HEK293 (cell line): ENCODE measurements around the gene BACH2.

ENCODE experiments used
- CTCF ChIA-PET: fragments of 350-600 bp; formaldehyde crosslinking; extraction: SDS; loops from one replicate; lab custom pipeline; 2021; ENCODE audit warnings: antibody characterized with exemption; lab: Yijun Ruan, JAX
- POLR2A ChIA-PET: fragments of 300-600 bp; formaldehyde crosslinking; extraction: SDS; loops from one replicate; lab custom pipeline; 2020; ENCODE audit warnings: antibody characterized with exemption, inconsistent platforms; lab: Yijun Ruan, JAX
- H3K27ac ChIP-seq: fragments of 200-500 bp; sonication (Bioruptor generic); 2 replicates; pipeline ENCODE4 v1.5.1; 2014; ENCODE audit warnings: low read depth, low read length, control low read depth, inconsistent platforms; ENCODE audit errors: extremely low read depth
- H3K36me3 ChIP-seq, 2 experiments: fragments of 200-500 bp in 1 of 2; sonication (Bioruptor generic) in 1 of 2; 1 replicate in 1 of 2; 2 replicates in 1 of 2; pipeline ENCODE4 v1.5.1; 2014 to 2017; ENCODE audit warnings: inconsistent platforms in 2 of 2, low read length in 2 of 2; ENCODE audit not compliant: control insufficient read depth in 2 of 2, insufficient read depth in 1 of 2
- H3K4me1 ChIP-seq: fragments of 200-500 bp; sonication (Bioruptor generic); 2 replicates; pipeline ENCODE4 v1.5.1; 2014; ENCODE audit warnings: mild to moderate bottlenecking, low read length, inconsistent platforms; ENCODE audit not compliant: control insufficient read depth, insufficient read depth
- H3K4me3 ChIP-seq: 2 replicates; pipeline ENCODE4 v1.5.1; 2011; ENCODE audit warnings: low read depth, mild to moderate bottlenecking, control low read depth, low read length, moderate library complexity
- H3K9me3 ChIP-seq: fragments of 200-500 bp; sonication (Bioruptor generic); 2 replicates; pipeline ENCODE4 v1.5.1; 2014; ENCODE audit warnings: low read depth, low read length, inconsistent platforms; ENCODE audit not compliant: control insufficient read depth, insufficient read depth
- BCL11B ChIP-seq: fragments of 450-650 bp; formaldehyde crosslinking; IDR thresholded peaks from 2 replicates; pipeline ENCODE4 v1.5.1; 2016; ENCODE audit warnings: low read depth, missing biosample characterization, missing genetic modification characterization
- RBAK ChIP-seq: fragments of 450-650 bp; formaldehyde crosslinking; IDR thresholded peaks from 2 replicates; pipeline ENCODE4 v1.5.1; 2016; ENCODE audit warnings: missing biosample characterization, missing genetic modification characterization
- REPIN1 ChIP-seq: fragments of 450-650 bp; formaldehyde crosslinking; IDR thresholded peaks from 2 replicates; pipeline ENCODE4 v1.5.1; 2017; ENCODE audit warnings: missing biosample characterization, missing genetic modification characterization, low read depth
- SP7 ChIP-seq: fragments of 450-650 bp; formaldehyde crosslinking; IDR thresholded peaks from 2 replicates; pipeline ENCODE4 v1.5.1; 2016; ENCODE audit warnings: missing biosample characterization, missing genetic modification characterization
- ZNF133 ChIP-seq: fragments of 450-650 bp; formaldehyde crosslinking; IDR thresholded peaks from 2 replicates; pipeline ENCODE4 v1.5.1; 2016; ENCODE audit warnings: missing biosample characterization, missing genetic modification characterization
- ZNF155 ChIP-seq: fragments of 450-650 bp; formaldehyde crosslinking; IDR thresholded peaks from 2 replicates; pipeline ENCODE4 v1.5.1; 2016; ENCODE audit warnings: missing biosample characterization, missing genetic modification characterization
- ZNF184 ChIP-seq: fragments of 450-650 bp; IDR thresholded peaks from 2 replicates; pipeline ENCODE4 v1.5.1; 2018; ENCODE audit warnings: missing biosample characterization, mild to moderate bottlenecking, missing genetic modification characterization
- ZNF311 ChIP-seq: fragments of 450-650 bp; formaldehyde crosslinking; IDR thresholded peaks from 2 replicates; pipeline ENCODE4 v1.5.1; 2017; ENCODE audit warnings: missing biosample characterization, missing genetic modification characterization, borderline replicate concordance
- ZNF423 ChIP-seq: fragments of 450-650 bp; formaldehyde crosslinking; IDR thresholded peaks from 2 replicates; pipeline ENCODE4 v1.5.1; 2016; ENCODE audit warnings: missing biosample characterization, missing genetic modification characterization
- ZNF544 ChIP-seq: fragments of 450-650 bp; formaldehyde crosslinking; IDR thresholded peaks from 2 replicates; pipeline ENCODE4 v1.5.0; 2017; ENCODE audit warnings: missing biosample characterization, missing genetic modification characterization
- ZNF621 ChIP-seq: fragments of 450-650 bp; formaldehyde crosslinking; IDR thresholded peaks from 2 replicates; pipeline ENCODE4 v1.5.1; 2017; ENCODE audit warnings: missing biosample characterization, missing genetic modification characterization
- ZNF629 ChIP-seq: fragments of 450-650 bp; formaldehyde crosslinking; IDR thresholded peaks from 2 replicates; pipeline ENCODE4 v1.5.1; 2017; ENCODE audit warnings: missing biosample characterization, missing genetic modification characterization
- ZNF654 ChIP-seq: fragments of 450-650 bp; formaldehyde crosslinking; IDR thresholded peaks from 2 replicates; pipeline ENCODE4 v1.5.1; 2016; ENCODE audit warnings: low read depth, missing biosample characterization, missing genetic modification characterization
- ZNF664 ChIP-seq: fragments of 450-650 bp; formaldehyde crosslinking; IDR thresholded peaks from 2 replicates; pipeline ENCODE4 v1.5.1; 2016; ENCODE audit warnings: missing biosample characterization, missing genetic modification characterization
- ZNF747 ChIP-seq: fragments of 450-650 bp; formaldehyde crosslinking; IDR thresholded peaks from 2 replicates; pipeline ENCODE4 v1.5.1; 2016; ENCODE audit warnings: missing biosample characterization, missing genetic modification characterization
- ZNF776 ChIP-seq: fragments of 450-650 bp; formaldehyde crosslinking; IDR thresholded peaks from 2 replicates; pipeline ENCODE4 v1.5.0; 2017; ENCODE audit warnings: missing biosample characterization, missing genetic modification characterization, borderline replicate concordance
- ZNF837 ChIP-seq: fragments of 450-650 bp; formaldehyde crosslinking; IDR thresholded peaks from 2 replicates; pipeline ENCODE4 v1.5.1; 2016; ENCODE audit warnings: missing biosample characterization, missing genetic modification characterization
- ZNF843 ChIP-seq: fragments of 450-650 bp; formaldehyde crosslinking; IDR thresholded peaks from 2 replicates; pipeline ENCODE4 v1.5.1; 2016; ENCODE audit warnings: missing biosample characterization, missing genetic modification characterization
- ZSCAN30 ChIP-seq: fragments of 450-650 bp; IDR thresholded peaks from 2 replicates; pipeline ENCODE4 v1.5.1; 2018; ENCODE audit warnings: missing biosample characterization, mild to moderate bottlenecking, missing genetic modification characterization, moderate library complexity
- TF ChIP-seq, protein P1 (sequence below): fragments of 450-650 bp; formaldehyde crosslinking; IDR thresholded peaks from 2 replicates; pipeline ENCODE4 v1.5.1; 2017; ENCODE audit warnings: missing biosample characterization, missing genetic modification characterization
- TF ChIP-seq, protein P2 (sequence below): fragments of 450-650 bp; formaldehyde crosslinking; IDR thresholded peaks from 2 replicates; pipeline ENCODE4 v1.5.1; 2016; ENCODE audit warnings: missing biosample characterization, missing genetic modification characterization
- TF ChIP-seq, protein P3 (sequence below): fragments of 450-650 bp; formaldehyde crosslinking; IDR thresholded peaks from 2 replicates; pipeline ENCODE4 v1.5.1; 2017; ENCODE audit warnings: missing biosample characterization, mild to moderate bottlenecking, missing genetic modification characterization, moderate library complexity
- TF ChIP-seq, protein P4 (sequence below): fragments of 450-650 bp; formaldehyde crosslinking; IDR thresholded peaks from 2 replicates; pipeline ENCODE4 v1.5.1; 2016; ENCODE audit warnings: missing biosample characterization, missing genetic modification characterization, borderline replicate concordance
- TF ChIP-seq, protein P5 (sequence below): fragments of 450-650 bp; formaldehyde crosslinking; IDR thresholded peaks from 2 replicates; pipeline ENCODE4 v1.5.1; 2017; ENCODE audit warnings: missing biosample characterization, missing genetic modification characterization

The BACH2 gene

DNA sequence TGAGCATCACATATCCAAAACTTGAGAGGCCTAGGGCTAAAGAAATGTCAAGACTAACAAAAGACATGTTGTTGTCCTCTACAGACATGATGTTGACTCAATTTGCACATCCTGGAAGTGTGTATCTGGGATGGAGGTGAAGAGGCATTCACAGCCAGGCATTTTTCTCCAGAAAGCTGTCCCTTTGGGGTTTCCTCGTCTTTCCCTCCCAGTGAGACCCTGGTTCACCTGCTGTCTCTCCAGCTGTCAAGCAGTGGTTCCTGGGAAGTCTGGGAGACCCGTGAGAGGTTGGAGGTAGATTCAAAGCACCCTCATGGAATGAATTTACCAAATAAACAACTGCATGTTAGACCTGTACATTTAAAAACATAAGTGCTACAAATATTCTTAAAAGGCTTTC lies 32.1 kb downstream of the BACH2 start:
- H3K36me3 ChIP-seq: no peaks in the 10 kb centered on the region
- no peak overlapping the region for H3K27ac ChIP-seq
- CTCF ChIA-PET: interaction anchor here (0.7 to 1.0 kb wide), 2 partner anchors 9 to 470 kb away, joined by 3 to 4 read pairs; no protein-coding TSS in a partner anchor
- H3K9me3 ChIP-seq: no peaks in the 10 kb centered on the region
- H3K4me3 ChIP-seq: no peak overlapping the region
- H3K4me1 ChIP-seq: peaks cover 4% of the 10 kb centered on the region; the same call in 1 of the 2 replicates
- TF ChIP-seq ZNF843 (tag by site-specific recombination) (no peak), BCL11B (tag by site-specific recombination) (no peak), ZNF664 (tag by site-specific recombination) (no peak), ZNF155 (tag by site-specific recombination) (no peak), ZNF621 (tag by site-specific recombination) (no peak), ZNF311 (tag by site-specific recombination) (no peak), ZNF629 (no peak), ZNF747 (tag by site-specific recombination) (no peak), SP7 (no peak), ZNF654 (no peak), ZNF776 (tag by site-specific recombination) (no peak), ZNF133 (no peak), ZSCAN30 (tag by site-specific recombination) (no peak), ZNF423 (tag by site-specific recombination) (no peak), ZNF544 (no peak), ZNF184 (tag by site-specific recombination) (no peak), REPIN1 (tag by site-specific recombination) (no peak)
- TF ChIP-seq, protein P1, sequence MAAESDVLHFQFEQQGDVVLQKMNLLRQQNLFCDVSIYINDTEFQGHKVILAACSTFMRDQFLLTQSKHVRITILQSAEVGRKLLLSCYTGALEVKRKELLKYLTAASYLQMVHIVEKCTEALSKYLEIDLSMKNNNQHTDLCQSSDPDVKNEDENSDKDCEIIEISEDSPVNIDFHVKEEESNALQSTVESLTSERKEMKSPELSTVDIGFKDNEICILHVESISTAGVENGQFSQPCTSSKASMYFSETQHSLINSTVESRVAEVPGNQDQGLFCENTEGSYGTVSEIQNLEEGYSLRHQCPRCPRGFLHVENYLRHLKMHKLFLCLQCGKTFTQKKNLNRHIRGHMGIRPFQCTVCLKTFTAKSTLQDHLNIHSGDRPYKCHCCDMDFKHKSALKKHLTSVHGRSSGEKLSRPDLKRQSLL (tag by site-specific recombination): no peak
- TF ChIP-seq, protein P2, sequence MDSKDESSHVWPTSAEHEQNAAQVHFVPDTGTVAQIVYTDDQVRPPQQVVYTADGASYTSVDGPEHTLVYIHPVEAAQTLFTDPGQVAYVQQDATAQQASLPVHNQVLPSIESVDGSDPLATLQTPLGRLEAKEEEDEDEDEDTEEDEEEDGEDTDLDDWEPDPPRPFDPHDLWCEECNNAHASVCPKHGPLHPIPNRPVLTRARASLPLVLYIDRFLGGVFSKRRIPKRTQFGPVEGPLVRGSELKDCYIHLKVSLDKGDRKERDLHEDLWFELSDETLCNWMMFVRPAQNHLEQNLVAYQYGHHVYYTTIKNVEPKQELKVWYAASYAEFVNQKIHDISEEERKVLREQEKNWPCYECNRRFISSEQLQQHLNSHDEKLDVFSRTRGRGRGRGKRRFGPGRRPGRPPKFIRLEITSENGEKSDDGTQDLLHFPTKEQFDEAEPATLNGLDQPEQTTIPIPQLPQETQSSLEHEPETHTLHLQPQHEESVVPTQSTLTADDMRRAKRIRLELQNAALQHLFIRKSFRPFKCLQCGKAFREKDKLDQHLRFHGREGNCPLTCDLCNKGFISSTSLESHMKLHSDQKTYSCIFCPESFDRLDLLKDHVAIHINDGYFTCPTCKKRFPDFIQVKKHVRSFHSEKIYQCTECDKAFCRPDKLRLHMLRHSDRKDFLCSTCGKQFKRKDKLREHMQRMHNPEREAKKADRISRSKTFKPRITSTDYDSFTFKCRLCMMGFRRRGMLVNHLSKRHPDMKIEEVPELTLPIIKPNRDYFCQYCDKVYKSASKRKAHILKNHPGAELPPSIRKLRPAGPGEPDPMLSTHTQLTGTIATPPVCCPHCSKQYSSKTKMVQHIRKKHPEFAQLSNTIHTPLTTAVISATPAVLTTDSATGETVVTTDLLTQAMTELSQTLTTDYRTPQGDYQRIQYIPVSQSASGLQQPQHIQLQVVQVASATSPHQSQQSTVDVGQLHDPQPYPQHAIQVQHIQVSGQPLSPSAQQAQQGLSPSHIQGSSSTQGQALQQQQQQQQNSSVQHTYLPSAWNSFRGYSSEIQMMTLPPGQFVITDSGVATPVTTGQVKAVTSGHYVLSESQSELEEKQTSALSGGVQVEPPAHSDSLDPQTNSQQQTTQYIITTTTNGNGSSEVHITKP (tag by site-specific recombination): no peak
- TF ChIP-seq, protein P3, sequence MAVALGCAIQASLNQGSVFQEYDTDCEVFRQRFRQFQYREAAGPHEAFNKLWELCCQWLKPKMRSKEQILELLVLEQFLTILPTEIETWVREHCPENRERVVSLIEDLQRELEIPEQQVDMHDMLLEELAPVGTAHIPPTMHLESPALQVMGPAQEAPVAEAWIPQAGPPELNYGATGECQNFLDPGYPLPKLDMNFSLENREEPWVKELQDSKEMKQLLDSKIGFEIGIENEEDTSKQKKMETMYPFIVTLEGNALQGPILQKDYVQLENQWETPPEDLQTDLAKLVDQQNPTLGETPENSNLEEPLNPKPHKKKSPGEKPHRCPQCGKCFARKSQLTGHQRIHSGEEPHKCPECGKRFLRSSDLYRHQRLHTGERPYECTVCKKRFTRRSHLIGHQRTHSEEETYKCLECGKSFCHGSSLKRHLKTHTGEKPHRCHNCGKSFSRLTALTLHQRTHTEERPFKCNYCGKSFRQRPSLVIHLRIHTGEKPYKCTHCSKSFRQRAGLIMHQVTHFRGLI (tag by site-specific recombination): no peak
- POLR2A ChIA-PET: no interaction called here

DNA sequence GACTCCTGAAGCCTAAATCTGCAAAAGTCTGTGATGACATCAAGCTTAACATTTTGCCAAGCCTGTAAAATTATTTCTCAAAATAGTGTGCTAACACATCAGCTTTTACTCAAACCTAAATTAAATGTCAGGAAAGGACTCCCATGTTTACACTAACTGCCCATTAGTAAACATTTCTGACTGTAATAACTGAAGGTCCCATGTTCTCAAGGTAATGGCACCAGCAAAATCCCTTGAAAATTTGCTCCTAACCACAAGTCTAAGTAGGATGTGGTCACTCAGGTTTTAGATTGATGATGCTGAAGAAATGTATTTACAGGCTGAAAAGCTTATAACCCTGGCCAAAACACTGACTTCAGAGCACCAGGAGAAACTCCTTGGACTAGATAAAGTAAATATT lies 33.0 kb downstream of the BACH2 start:
- Histone ChIP-seq H3K36me3 (no peaks in the 10 kb centered on the region), H3K4me3 (no peak overlapping the region), H3K27ac (no peak overlapping the region), H3K4me1 (peaks cover 4% of the 10 kb centered on the region; the same call in 1 of the 2 replicates), H3K9me3 (no peaks in the 10 kb centered on the region)
- POLR2A ChIA-PET: no interaction called here
- TF ChIP-seq RBAK (tag by site-specific recombination) (no peak), ZNF837 (tag by site-specific recombination) (no peak)
- TF ChIP-seq, protein P4, sequence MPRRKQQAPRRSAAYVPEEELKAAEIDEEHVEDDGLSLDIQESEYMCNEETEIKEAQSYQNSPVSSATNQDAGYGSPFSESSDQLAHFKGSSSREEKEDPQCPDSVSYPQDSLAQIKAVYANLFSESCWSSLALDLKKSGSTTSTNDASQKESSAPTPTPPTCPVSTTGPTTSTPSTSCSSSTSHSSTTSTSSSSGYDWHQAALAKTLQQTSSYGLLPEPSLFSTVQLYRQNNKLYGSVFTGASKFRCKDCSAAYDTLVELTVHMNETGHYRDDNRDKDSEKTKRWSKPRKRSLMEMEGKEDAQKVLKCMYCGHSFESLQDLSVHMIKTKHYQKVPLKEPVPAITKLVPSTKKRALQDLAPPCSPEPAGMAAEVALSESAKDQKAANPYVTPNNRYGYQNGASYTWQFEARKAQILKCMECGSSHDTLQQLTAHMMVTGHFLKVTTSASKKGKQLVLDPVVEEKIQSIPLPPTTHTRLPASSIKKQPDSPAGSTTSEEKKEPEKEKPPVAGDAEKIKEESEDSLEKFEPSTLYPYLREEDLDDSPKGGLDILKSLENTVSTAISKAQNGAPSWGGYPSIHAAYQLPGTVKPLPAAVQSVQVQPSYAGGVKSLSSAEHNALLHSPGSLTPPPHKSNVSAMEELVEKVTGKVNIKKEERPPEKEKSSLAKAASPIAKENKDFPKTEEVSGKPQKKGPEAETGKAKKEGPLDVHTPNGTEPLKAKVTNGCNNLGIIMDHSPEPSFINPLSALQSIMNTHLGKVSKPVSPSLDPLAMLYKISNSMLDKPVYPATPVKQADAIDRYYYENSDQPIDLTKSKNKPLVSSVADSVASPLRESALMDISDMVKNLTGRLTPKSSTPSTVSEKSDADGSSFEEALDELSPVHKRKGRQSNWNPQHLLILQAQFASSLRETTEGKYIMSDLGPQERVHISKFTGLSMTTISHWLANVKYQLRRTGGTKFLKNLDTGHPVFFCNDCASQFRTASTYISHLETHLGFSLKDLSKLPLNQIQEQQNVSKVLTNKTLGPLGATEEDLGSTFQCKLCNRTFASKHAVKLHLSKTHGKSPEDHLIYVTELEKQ (tag by site-specific recombination): no peak
- TF ChIP-seq, protein P5, sequence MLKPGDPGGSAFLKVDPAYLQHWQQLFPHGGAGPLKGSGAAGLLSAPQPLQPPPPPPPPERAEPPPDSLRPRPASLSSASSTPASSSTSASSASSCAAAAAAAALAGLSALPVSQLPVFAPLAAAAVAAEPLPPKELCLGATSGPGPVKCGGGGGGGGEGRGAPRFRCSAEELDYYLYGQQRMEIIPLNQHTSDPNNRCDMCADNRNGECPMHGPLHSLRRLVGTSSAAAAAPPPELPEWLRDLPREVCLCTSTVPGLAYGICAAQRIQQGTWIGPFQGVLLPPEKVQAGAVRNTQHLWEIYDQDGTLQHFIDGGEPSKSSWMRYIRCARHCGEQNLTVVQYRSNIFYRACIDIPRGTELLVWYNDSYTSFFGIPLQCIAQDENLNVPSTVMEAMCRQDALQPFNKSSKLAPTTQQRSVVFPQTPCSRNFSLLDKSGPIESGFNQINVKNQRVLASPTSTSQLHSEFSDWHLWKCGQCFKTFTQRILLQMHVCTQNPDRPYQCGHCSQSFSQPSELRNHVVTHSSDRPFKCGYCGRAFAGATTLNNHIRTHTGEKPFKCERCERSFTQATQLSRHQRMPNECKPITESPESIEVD (tag by site-specific recombination): peak; percentile 70
- CTCF ChIA-PET: interaction anchor here (0.8 to 1.2 kb wide), 3 partner anchors 10 to 24 kb away, joined by 5 read pairs; no protein-coding TSS in a partner anchor
